Gastrocnemius medialis (tissue), 4 donors: ENCODE results near the gene CHD1L.

Source experiments
- CTCF ChIP-seq, 5 experiments: fragments of 450-650 bp in 3 of 5; fragments of 200-600 bp in 2 of 5; sonication (generic) in 2 of 5; IDR thresholded peaks in 4 of 5; conservative IDR thresholded peaks in 1 of 5; 1 replicate in 4 of 5; 2 replicates in 1 of 5; pipeline ENCODE4 v1.5.1; 2016 to 2019; ENCODE audit warnings: antibody characterized with exemption in 5 of 5, mild to moderate bottlenecking in 3 of 5, moderate library complexity in 3 of 5
- POLR2A ChIP-seq, 2 donors: fragments of 450-650 bp; IDR thresholded peaks; one replicate each; pipeline ENCODE4 v1.6.1; 2017; ENCODE audit warnings: antibody characterized with exemption in 2 of 2, mild to moderate bottlenecking in 2 of 2, moderate library complexity in 2 of 2

DNA sequence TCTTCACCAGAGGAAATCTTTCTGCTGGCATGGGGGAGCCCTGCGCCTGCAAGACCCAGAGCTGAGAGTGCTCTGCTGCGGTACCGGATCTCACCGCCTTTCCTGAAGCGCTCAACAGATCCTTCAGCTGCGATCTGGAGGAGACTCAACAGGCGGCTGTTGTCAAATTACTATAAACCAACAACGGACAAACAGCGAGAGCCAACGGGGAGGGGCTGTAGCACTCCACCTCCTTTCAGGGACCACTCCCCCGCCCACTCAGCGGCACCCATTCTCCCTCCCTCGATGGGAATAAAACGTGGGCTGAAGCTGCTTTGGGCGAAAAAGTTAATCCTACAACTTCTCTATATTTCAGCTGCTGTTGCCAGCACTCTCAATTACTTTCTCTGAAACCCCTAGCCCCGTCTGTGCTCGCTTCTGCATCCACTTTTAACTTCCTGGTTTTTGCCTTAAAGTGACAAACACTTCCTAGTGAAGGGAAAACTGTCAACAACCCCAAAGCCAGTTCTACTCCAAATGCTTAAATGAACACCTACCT is 17.2 kb upstream of the CHD1L start, which contains the start of gene FMO5:
- TF ChIP-seq CTCF (IDR thresholded peaks at IDR 0.05 in 4 of 5, conservative IDR thresholded peaks at IDR 0.05 in 1 of 5) (peak in 4 of 5 experiments; percentile 9 to 43 (median 23)), POLR2A (IDR thresholded peaks at IDR 0.05) (peak in 1 of 2 donors; percentile 34)
